Heart right ventricle (tissue), 16 donors: Measurements from ENCODE around the gene ZBTB7C. TPM values are rescaled to one million over a fixed set of nuclear protein-coding genes. Genes with fewer than 3 reads are reported as not detected.

ENCODE experiments used
- ATAC-seq, 8 donors: fragments of 200-7000 bp; cut with Tn5 transposase; one replicate each; pipeline ENCODE4 v1.9.1; 2020; ENCODE audit warnings: mild to moderate bottlenecking in 8 of 8, moderate library complexity in 8 of 8, moderate number of reproducible peaks in 1 of 8
- DNase-seq, 2 donors: peaks; one replicate each; pipeline ENCODE4 v3.0.0-alpha.2; 2020
- H3K27ac ChIP-seq, 10 donors: fragments of 200-600 bp; sonication (generic) in 2 of 10; one replicate each; pipeline versions ENCODE4 v1.5.0 to v1.8.0; 2020 to 2022; ENCODE audit warnings: mild to moderate bottlenecking in 3 of 10
- H3K27me3 ChIP-seq, 7 donors: fragments of 200-600 bp; one replicate each; pipeline ENCODE4 v1.8.0; 2021 to 2022; ENCODE audit warnings: mild to moderate bottlenecking in 2 of 7
- H3K36me3 ChIP-seq, 9 donors: fragments of 200-600 bp; sonication (generic) in 1 of 9; one replicate each; pipeline versions ENCODE4 v1.5.0 to v1.8.0; 2020 to 2022; ENCODE audit warnings: mild to moderate bottlenecking in 2 of 9
- H3K4me1 ChIP-seq, 9 donors: fragments of 200-600 bp; sonication (generic) in 1 of 9; one replicate each; pipeline versions ENCODE4 v1.5.0 to v1.8.0; 2020 to 2022; ENCODE audit warnings: mild to moderate bottlenecking in 4 of 9
- H3K4me3 ChIP-seq, 10 donors: fragments of 200-600 bp; sonication (generic) in 2 of 10; one replicate each; pipeline versions ENCODE4 v1.5.0 to v1.8.0; 2020 to 2022; ENCODE audit warnings: mild to moderate bottlenecking in 7 of 10, moderate library complexity in 2 of 10
- H3K9me3 ChIP-seq, 11 donors: fragments of 200-600 bp in 10 of 11; sonication (generic) in 2 of 11; one replicate each; pipeline versions ENCODE4 v1.5.0 to v1.8.0; 2013 to 2022; ENCODE audit warnings: mild to moderate bottlenecking in 2 of 11, control low read depth in 1 of 11, moderate library complexity in 1 of 11
- WGBS, 2 donors: extraction: QIAGEN DNeasy Blood & Tissue Kit; methylation state at CpG; one replicate each; pipeline ENCODE4 v1.1.7; 2013; ENCODE audit warnings: inconsistent platforms in 1 of 2; 5-methylcytosine and 5-hydroxymethylcytosine counted together
- intact Hi-C, 10 donors: fragments of 100-400 bp; cut with DNase I; formaldehyde crosslinking; loops; one replicate each; pipeline versions ENCODE4 v1.11.1 to v1.14.2; 2022
- polyA plus RNA-seq, 2 donors: library from polyadenylated mRNA; stranded (reverse); fragments of 200-250 nt; gene quantifications; one replicate each; pipeline ENCODE4 v1.2.3, GENCODE V29; 2013
- total RNA-seq, 10 donors: library from RNA; stranded (reverse); fragmentation: NEBNext Ultra II Directional in 3 of 10; extraction: Animal tissue kit (Norgen Biotek cat#: 25700) in 3 of 10; gene quantifications; one replicate each; pipeline versions ENCODE4 v1.2.1 to v1.2.4, GENCODE V29; 2021 to 2023
- TF ChIP-seq, protein P1 (sequence below), 9 donors: fragments of 200-600 bp; sonication (generic) in 2 of 9; IDR thresholded peaks; one replicate each; pipeline versions ENCODE4 v1.5.0 to v1.8.0; 2021 to 2022; ENCODE audit warnings: antibody characterized with exemption in 9 of 9, mild to moderate bottlenecking in 5 of 9, moderate library complexity in 1 of 9
- donor health status: Arrhythmogenic right ventricular cardiomyopathy.
- donor health status: ischemic (EF 13 %, LVEDD 7.1; RV severe dilation, severe dysfunction).
- donor health status: healthy with polysubstance abuse.
- donor health status: DM: no; HTN: yes; CAD: no.
- donor health status: DM: no; HTN: no; CAD: no.
- donor health status: ischemic (EF 25% LVEDD 6.9; RV normal size, moderate dysfunction).
- donor health status: ischemic (EF 25% LVEDD 5.7; RV mildly dilated, moderate dysfunction).
- donor health status: healthy.
- donor health status: DM: yes; HTN: yes; CAD: no.
- donor health status: Ischemic cardiomyopathy.
- donor health status: ischemic (EF 35%, LVEDD 5.7; RV mildly dilated, moderate dysfunction).
- donor health status: nonischemic (EF 11% LVEDD 7.7; RV severe dilation, severe dysfunction).
- donor health status: DM: yes; HTN: yes; CAD: no.
- donor health status: PGD.
- donor health status: ischemic (EF 29% LVEDD 5.4; RV normal size, mild dysfunction).
- donor health status: nonischemic (EF 23%, LVEDD 6.1; RV moderate dilation, normal function).

ZBTB7C gene
- total and polyA plus RNA-seq, 12 donors, result 0.49 to 6.3 (median 1.5) TPM

GRCh38 chr18:48363175-48363574 lies 46.0 kb downstream of the ZBTB7C start:
- WGBS, 2 donors, result 54 to 63% methylated on average over 3 of the region's 3 CpGs
- Histone ChIP-seq H3K27ac (no peak overlapping the region), H3K27me3 (no peaks in the 10 kb centered on the region), H3K36me3 (no peaks in the 10 kb centered on the region), H3K9me3 (peaks cover 0 to 10% (median 0%) of the 10 kb centered on the region in 11 donors), H3K4me1 (no peaks in the 10 kb centered on the region), H3K4me3 (no peak overlapping the region)
- TF ChIP-seq, protein P1, sequence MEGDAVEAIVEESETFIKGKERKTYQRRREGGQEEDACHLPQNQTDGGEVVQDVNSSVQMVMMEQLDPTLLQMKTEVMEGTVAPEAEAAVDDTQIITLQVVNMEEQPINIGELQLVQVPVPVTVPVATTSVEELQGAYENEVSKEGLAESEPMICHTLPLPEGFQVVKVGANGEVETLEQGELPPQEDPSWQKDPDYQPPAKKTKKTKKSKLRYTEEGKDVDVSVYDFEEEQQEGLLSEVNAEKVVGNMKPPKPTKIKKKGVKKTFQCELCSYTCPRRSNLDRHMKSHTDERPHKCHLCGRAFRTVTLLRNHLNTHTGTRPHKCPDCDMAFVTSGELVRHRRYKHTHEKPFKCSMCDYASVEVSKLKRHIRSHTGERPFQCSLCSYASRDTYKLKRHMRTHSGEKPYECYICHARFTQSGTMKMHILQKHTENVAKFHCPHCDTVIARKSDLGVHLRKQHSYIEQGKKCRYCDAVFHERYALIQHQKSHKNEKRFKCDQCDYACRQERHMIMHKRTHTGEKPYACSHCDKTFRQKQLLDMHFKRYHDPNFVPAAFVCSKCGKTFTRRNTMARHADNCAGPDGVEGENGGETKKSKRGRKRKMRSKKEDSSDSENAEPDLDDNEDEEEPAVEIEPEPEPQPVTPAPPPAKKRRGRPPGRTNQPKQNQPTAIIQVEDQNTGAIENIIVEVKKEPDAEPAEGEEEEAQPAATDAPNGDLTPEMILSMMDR (IDR thresholded peaks at IDR 0.05), result no peak
- ATAC-seq, result no peak
- intact Hi-C loops, result no loop called here
- DNase-seq, result no peak

GRCh38 chr18:48361801-48362200 lies 47.4 kb downstream of the ZBTB7C start:
- no peaks in the 10 kb centered on the region for H3K36me3 ChIP-seq
- H3K27me3 ChIP-seq, result no peaks in the 10 kb centered on the region
- intact Hi-C loops, result no loop called here
- H3K4me3 ChIP-seq, result no peak overlapping the region
- ATAC-seq (no peak), DNase-seq (no peak)
- H3K4me1 ChIP-seq, result peaks cover 0 to 1% (median 0%) of the 10 kb centered on the region in 9 donors
- WGBS, 2 donors, result 86 to 92% methylated on average over 4 of the region's 4 CpGs
- TF ChIP-seq, protein P1 (IDR thresholded peaks at IDR 0.05), result no peak
- peaks cover 0 to 10% (median 0%) of the 10 kb centered on the region in 11 donors for H3K9me3 ChIP-seq
- H3K27ac ChIP-seq, result no peak overlapping the region

DNA sequence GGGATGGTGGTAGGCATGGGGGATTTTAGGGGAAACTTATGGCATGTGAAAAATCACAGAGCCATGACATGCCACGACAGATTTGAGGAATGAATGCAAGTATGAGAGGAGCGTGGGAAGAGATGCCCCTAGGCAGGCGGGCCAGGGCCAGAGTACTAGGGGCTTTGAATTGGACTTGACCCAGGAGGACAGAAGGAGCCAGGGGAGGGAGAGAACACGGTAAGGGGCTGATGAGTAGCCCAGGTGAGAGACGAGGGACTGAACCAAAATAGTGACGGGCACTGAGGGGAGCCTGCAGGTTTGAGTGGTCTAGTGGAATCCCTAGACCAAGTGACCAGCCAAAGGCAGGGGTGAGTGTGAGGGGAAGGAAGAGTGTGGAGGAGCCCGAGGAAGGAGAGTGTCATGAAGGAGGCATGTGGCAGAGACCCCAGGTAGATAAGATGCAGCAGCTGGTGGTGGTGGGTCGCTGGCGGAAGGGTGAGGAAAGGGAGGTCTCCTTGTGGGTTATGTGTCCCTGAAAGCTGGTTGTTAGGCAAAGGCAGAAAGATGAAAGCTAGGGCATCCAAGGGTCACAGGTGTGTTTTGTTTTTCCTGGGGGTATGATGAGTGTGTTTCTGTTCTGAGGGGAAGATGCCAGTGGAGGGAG lies 48.7 kb downstream of the ZBTB7C start:
- ATAC-seq (no peak), DNase-seq (no peak)
- Histone ChIP-seq H3K27ac (no peak overlapping the region), H3K27me3 (no peaks in the 10 kb centered on the region), H3K4me1 (peaks cover 0 to 8% (median 0%) of the 10 kb centered on the region in 9 donors), H3K36me3 (no peaks in the 10 kb centered on the region), H3K4me3 (no peak overlapping the region), H3K9me3 (peaks cover 0 to 10% (median 0%) of the 10 kb centered on the region in 11 donors)
- 88 to 93% methylated on average over 9 of the region's 9 CpGs for WGBS, 2 donors
- intact Hi-C loops, result no loop called here
- TF ChIP-seq, protein P1 (IDR thresholded peaks at IDR 0.05), result no peak

DNA sequence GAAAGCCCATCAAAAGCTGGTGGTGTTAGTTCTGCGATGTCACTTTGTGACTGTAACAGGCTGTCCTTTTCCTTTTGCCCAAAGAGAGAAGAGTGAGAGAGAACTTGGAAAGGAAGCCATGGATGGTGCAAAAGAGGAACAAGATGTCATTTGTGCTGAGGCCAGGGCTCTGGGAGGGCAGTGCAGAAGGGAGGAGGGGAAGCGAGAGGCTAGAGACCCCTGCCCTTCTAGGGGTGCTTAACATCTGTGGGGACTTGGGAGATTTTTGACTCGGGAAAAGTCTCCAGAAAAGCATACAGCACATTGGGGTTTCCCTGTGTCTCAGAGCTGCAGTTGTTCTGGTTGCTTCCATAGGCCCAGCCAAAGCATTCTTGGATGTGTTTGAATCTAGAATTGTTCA lies 49.6 kb downstream of the ZBTB7C start:
- Histone ChIP-seq H3K27me3 (no peaks in the 10 kb centered on the region), H3K4me1 (peaks cover 0 to 17% (median 0%) of the 10 kb centered on the region in 9 donors), H3K4me3 (no peak overlapping the region), H3K9me3 (peaks cover 0 to 4% (median 0%) of the 10 kb centered on the region in 11 donors), H3K27ac (no peak overlapping the region), H3K36me3 (no peaks in the 10 kb centered on the region)
- intact Hi-C loops, result no loop called here
- 88 to 89% methylated on average over 3 of the region's 3 CpGs for WGBS, 2 donors
- TF ChIP-seq, protein P1 (IDR thresholded peaks at IDR 0.05), result no peak
- ATAC-seq, result no peak
- no peak for DNase-seq
